KOPT-K1 (cell line): ENCODE data around the gene GOLPH3.
"Not testable (repeated sequence)": the region's sequence is repeated elsewhere in the genome, so short reads cannot be mapped to it uniquely, and the experiment has no call there.

ENCODE experiments used
- H3K27ac ChIP-seq: fragments of 200-600 bp; sonication (generic); 2 replicates; pipeline ENCODE4 v1.5.1; 2016; ENCODE audit warnings: antibody characterized with exemption, mild to moderate bottlenecking, low read depth, low read length; ENCODE audit not compliant: poor library complexity, severe bottlenecking
- H3K36me3 ChIP-seq: fragments of 200-600 bp; sonication (generic); 2 replicates; pipeline ENCODE4 v1.5.1; 2017; ENCODE audit warnings: antibody characterized with exemption, mild to moderate bottlenecking, low read length, moderate library complexity; ENCODE audit not compliant: insufficient read depth
- H3K9me3 ChIP-seq: fragments of 200-600 bp; sonication (generic); 2 replicates; pipeline ENCODE4 v1.5.1; 2017; ENCODE audit warnings: antibody characterized with exemption, low read length, mild to moderate bottlenecking; ENCODE audit not compliant: insufficient read depth, poor library complexity, severe bottlenecking

GOLPH3 gene

DNA sequence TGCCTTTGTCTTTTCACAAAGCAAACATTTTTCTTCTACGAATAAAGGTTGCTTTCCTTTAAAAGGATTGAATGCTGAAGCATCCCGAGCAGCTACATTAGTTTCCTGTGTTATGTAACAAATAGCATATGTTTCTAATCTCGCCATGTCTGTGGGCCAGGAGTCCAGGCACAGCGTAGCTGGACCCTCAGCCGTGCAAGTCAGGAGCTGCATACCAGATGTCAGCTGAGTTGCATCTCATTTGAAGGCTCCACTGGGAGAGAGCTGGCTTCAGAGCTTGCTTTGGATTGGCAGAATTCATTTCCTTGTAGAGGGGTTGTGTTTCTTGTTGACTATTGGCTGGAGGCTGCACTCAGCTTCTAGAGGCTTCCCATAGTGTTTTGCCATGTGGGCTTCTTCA is 16.0 kb upstream of the GOLPH3 start:
- Histone ChIP-seq H3K9me3 (peaks cover 9% of the 10 kb centered on the region), H3K27ac (no peak overlapping the region)

DNA sequence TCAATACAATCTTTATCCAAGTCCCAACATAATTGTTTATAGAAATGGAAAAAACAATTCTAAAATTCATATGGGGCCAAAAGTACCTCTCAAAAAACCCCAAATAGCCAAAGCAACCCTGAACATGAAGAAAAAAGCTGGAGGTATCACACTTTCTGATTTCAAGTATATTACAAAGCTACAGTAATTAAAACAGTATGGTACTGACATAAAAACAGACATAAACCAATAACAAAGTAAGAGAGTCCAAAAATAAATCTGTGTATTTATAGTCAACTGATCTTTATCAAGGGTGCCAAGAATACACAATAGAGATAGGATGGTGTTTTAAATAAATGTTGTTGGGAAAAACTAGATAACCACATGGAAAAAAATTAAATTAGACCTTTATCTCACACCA is 13.6 kb upstream of the GOLPH3 start:
- Histone ChIP-seq H3K27ac (no peak overlapping the region), H3K36me3 (no peaks in the 10 kb centered on the region), H3K9me3 (peaks cover 9% of the 10 kb centered on the region)

More for the DNA sequence above, 16.0 kb upstream of the GOLPH3 start:
- H3K36me3 ChIP-seq = no peaks in the 10 kb centered on the region

DNA sequence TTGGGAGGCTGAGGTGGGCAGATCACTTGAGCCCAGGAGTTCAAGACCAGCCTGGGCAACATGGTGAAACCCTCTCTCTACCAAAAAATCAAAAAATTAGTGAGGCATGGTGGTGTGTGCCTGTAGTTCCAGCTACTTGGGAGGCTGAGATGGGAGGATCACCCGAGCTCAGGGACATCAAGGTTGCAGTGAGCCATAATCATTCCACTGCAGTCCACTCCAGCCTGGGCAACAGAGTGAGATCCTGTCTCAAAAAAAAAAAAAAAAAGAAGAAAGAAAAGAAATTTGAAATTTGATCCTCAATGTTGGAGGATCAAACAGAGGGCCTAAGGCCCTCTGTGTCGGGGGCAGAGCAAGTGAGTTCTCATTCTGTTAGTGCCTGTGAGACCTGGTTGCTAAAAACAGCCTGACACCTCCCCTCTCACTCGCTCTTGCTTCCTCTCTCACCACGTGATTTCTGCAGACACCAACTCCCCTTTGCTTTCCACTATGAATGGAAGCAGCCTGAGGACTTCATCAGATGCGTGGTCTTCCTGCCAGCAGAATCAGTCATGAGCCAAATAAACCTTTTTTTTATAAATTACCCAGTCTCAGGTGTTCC is 8.4 kb upstream of the GOLPH3 start:
- no peaks in the 10 kb centered on the region for H3K36me3 ChIP-seq
- no peak overlapping the region for H3K27ac ChIP-seq
- peaks cover 4% of the 10 kb centered on the region for H3K9me3 ChIP-seq

DNA sequence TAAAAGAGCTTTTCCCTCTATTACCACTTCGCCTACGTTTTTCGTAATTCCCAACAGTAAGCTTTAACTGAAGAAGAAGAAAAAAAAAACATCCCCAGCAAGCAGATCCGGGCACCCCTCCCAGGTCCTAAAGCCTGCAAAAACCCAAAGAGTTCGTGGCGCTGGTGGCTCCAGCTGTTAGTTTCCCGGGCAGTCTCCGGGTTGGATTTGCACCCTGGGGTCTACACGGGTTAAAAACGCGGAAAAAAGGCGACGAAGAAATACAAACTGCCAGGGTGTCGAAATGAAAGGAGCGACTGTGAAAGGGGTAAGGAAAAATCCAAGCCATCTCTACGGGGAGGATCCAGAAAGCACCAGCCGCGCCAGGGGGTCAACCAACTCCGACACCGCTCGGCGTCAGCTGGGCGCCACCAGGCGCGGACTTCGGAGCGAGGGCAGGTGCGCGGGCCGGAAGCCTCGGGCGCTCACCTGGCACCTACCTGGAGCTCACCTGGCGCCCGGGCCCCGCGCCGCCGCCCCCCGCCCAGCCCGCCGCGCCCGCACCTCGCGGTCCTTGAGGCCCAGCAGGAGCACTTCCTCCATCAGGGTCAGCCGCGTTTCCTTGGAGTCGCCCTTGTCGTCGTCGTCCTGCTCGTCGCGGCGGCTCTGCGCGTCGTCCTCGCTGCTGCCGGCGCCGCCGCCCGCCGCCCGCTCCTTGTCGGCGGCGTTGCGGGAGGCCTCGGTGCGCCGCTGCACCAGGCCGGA is 680 bp downstream of the GOLPH3 start:
- H3K27ac ChIP-seq = peak overlapping the region; percentile 93
- H3K36me3 ChIP-seq = peaks cover 31% of the 10 kb centered on the region
- no peaks in the 10 kb centered on the region for H3K9me3 ChIP-seq

DNA sequence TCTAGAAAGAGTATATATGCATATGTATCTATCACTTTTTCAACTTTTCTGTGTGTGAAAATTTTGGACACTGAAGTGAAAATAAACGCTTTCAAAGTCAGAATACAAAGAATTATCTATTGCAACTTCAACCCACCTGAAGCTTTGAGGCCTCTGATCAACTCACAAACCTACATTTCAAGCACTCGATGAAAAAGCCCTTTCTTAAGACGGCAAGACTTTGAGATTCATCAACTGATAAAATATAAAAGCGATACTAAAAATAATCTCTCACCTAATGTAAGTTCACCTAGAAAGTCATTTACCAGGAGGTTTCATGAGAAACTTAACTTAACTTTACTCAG is 1.2 kb downstream of the GOLPH3 start:
- no peaks in the 10 kb centered on the region for H3K9me3 ChIP-seq
- H3K27ac ChIP-seq = peak overlapping the region; percentile 93
- peaks cover 36% of the 10 kb centered on the region for H3K36me3 ChIP-seq

DNA sequence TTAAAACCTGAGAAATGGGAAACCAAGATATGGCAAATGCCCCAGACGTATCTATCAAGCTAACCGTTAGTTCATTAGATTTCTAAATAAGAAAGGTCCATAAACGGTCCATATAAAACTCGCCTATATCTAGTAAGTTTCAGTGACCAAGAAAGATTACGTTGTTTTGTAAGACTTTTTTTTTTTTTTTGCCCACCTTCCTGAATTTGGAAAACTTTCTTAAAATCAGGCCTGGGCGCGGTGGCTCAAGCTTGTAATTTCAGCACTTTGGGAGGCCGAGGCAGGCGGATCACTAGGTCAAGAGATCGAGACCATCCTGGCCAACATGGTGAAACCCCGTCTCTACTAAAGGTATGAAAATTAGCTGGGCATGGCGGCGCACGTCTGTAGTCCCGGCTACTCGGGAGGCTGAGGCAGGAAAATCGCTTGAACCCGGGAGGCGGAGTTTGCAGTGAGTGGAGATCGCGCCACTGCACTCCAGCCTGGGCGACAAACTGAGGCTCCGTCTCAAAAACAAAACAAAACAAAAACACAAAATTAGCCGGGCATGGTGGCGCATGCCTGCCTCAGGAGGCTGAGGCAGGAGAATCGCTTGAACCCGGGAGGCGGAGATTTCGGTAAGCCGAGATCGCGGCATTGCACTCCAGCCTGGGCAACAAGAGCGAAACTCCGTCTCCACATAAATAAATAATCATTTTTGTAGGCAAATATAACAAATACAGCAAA is 1.8 kb downstream of the GOLPH3 start:
- not testable (repeated sequence) for H3K9me3 ChIP-seq
- H3K27ac ChIP-seq = peak overlapping the region; percentile 93
- H3K36me3 ChIP-seq = peaks cover 41% of the 10 kb centered on the region

DNA sequence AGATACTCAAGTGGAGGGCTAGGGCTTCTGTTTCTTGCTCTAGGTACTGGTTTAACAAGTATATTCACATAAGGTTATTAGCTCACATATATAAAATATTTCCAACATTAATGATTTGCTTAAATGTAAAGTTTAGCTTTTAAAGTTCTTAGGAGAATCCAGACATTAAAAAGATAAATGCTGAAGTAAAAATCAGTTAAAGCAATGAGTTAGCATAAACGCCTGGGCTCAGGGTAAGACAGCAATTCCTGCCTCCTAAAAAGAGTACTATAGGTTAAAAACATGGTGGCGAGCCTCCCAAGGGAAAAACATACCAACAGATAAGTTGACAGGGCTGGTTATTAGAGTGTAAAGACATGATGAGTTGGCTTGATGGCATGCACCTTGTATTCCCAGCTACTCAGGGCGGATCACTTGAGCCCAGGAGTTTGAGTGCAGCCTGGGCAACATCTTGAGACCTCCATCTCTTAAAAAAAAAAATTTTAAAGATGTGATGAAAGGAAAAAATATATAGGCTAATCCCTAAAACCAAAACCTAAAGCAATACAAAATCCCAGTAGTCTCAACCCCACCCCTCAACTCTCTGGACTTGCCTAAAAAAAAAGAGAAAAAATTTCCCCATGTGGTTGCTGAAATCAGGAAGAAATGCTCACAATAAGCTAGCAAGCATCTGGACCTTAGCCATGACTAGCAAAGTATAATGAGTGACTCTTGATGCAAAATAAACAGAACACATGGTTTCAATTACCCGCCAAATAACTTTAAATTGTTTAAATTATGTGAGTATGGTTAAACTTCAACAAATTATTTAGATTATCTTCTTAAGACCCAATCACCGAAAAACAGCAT is 3.6 kb downstream of the GOLPH3 start:
- H3K27ac ChIP-seq = no peak overlapping the region
- H3K9me3 ChIP-seq = no peaks in the 10 kb centered on the region
- peaks cover 60% of the 10 kb centered on the region for H3K36me3 ChIP-seq

DNA sequence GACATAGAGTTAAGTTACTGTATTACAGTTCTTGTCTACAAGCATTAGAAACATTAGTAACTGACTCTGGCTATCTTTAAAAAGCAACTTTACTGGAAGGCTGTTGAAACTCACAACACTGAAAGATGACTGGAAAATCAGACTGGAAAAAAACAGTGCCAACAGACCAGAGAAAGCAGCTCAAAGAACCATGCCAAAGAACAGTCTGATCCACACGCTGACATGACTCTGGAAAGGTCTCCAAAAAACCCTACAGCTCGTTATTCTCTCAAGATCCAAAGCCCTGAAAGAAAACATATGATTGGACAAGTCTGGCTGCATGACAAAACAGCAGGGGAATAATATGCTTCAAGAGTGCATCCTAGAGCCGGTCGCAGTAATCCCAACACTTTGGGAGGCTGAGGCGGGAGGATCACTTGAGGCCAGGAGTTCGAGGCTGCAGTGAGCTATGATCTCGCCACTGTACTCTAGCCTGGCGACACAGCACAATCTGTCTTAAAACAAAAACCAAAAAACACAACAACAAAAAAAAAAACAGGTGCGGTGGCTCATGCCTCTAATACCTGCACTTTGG is 5.6 kb downstream of the GOLPH3 start:
- Histone ChIP-seq H3K27ac (no peak overlapping the region), H3K9me3 (no peaks in the 10 kb centered on the region), H3K36me3 (peaks cover 76% of the 10 kb centered on the region)

DNA sequence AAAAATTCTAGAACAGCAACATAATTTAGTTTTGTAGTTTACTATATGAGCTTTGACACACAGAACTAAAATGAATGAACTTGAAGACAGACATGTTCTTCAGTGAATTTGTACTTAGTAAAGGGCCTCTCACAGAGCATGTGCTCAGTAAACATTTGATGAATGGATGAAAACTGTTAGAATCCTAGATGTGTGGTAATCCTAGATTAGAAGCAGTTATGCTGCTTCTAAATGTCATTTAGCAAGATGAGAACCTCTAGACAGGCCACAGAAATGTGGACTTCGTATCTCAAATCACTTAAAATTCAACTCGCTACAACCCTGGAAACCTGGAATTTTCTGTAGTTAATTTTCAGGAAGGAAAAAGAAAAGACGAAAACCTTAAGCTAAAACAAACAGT is 8.5 kb downstream of the GOLPH3 start:
- H3K27ac ChIP-seq = no peak overlapping the region
- peaks cover 72% of the 10 kb centered on the region for H3K36me3 ChIP-seq
- no peaks in the 10 kb centered on the region for H3K9me3 ChIP-seq

DNA sequence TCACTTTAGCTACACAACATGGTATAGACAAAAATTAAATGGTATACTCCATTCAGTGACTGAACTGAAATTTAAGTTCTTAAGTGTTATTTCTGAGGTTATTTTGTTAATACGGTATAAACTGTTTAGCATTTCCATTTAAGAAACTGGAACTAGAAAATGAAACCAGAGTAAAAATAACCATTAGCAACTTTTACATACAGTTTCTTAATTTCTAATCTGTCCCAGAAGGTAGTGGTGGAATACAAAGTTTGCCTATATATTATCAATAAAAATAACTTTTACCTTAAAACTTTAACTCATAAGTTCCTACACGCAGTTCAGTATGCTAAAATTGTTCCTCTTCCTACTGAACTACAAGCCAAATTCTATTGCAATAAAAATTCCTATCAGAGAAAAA is 10.3 kb downstream of the GOLPH3 start:
- H3K36me3 ChIP-seq = peaks cover 62% of the 10 kb centered on the region
- H3K9me3 ChIP-seq = no peaks in the 10 kb centered on the region
- H3K27ac ChIP-seq = no peak overlapping the region

DNA sequence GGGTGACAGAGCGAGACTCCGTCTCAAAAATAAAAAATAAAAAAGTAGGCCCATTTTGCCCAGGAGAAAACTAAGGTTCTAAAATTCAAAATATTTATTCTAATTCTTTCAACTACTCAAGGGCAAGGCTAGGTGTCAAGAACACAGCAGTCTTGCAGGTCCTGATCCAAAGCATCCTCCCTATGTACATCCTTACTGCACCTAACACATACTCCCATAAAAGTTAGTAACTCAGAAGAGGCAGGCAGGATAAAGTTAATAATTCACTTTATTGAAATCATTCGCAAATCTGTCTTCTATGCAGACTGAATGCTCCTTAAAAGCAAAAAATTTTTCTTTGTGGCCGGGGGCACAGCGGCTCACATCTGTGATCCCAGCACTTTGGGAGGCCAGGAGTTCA is 11.1 kb downstream of the GOLPH3 start:
- Histone ChIP-seq H3K36me3 (peaks cover 60% of the 10 kb centered on the region), H3K27ac (no peak overlapping the region), H3K9me3 (no peaks in the 10 kb centered on the region)

DNA sequence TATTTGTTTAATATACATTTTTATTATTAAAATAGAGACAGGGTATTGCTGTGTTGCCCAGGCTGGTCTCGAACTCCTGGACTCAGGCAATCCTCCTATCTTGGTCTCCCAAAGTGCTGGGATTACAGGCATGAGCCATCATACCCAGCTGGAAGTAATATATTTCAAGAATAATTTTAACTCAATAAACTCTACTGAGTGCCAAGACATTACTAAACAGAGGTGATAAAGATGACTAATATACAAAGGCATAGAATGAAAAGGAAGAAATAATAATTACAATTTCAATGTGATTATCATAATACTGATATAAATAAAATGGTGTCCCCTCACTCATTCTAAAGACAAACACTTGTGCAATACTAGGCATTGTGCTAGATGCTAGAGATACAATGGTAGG is 13.9 kb downstream of the GOLPH3 start:
- Histone ChIP-seq H3K36me3 (peaks cover 47% of the 10 kb centered on the region), H3K9me3 (no peaks in the 10 kb centered on the region), H3K27ac (no peak overlapping the region)

DNA sequence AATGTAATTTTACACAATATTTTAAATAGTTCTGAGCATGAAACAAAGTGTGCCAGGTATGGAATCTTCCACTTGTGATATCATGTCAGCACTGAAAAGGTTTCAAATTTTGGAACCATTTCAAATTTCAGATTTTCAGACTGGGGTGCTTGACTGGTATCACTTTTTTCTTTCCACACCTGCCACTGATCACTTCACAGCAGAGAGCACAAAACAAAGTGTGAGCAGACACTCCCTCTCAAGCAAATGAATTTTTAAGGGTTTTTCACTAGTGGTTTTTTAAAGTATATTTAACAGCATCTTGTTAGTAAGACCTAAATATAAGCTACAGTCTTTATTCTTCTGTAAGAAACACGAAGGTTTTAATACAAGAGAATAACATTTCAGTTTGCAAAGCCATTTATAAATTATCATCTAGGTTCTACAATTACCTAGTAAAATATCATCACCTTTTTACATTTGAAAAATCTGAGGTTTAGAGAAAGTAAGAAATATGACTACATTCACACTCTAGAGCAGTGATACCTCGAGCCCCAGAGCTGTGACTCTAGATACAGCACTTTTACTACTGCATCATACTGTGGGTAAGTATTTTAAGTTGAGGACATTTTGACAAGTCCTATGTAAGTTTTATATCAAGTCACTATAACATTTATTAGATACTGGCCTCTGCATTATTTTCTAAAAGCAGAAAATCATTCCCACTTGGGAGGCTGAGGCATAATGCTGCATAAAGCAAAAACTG is 14.6 kb downstream of the GOLPH3 start:
- H3K9me3 ChIP-seq = no peaks in the 10 kb centered on the region
- H3K36me3 ChIP-seq = peaks cover 45% of the 10 kb centered on the region

DNA sequence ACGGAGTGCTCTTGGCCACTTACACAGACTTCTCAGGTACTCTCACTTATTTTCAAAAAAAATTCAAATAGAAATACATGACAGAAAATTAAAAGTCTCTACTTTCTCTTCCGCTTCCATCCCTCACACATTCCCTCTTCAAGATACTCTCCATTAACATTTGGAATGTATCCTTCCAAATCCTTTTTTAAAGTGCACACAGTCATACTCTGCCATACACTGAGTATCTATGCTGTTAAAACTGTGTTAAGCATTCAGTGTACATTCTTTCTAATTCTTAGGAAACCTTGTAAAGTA is 15.5 kb downstream of the GOLPH3 start:
- no peaks in the 10 kb centered on the region for H3K9me3 ChIP-seq
- H3K27ac ChIP-seq = no peak overlapping the region
- peaks cover 37% of the 10 kb centered on the region for H3K36me3 ChIP-seq

More for the DNA sequence above, 14.6 kb downstream of the GOLPH3 start:
- no peak overlapping the region for H3K27ac ChIP-seq
